Heart right ventricle (tissue), 16 donors: ENCODE data around the gene FAM50B. TPM values are rescaled to one million over a fixed set of nuclear protein-coding genes. Genes with fewer than 3 reads are reported as not detected.

Source experiments
- ATAC-seq, 8 donors: fragments of 200-7000 bp; cut with Tn5 transposase; one replicate each; pipeline ENCODE4 v1.9.1; 2020; ENCODE audit warnings: mild to moderate bottlenecking in 8 of 8, moderate library complexity in 8 of 8, moderate number of reproducible peaks in 1 of 8
- DNase-seq, 2 donors: peaks; one replicate each; pipeline ENCODE4 v3.0.0-alpha.2; 2020
- H3K27ac ChIP-seq, 10 donors: fragments of 200-600 bp; sonication (generic) in 2 of 10; one replicate each; pipeline versions ENCODE4 v1.5.0 to v1.8.0; 2020 to 2022; ENCODE audit warnings: mild to moderate bottlenecking in 3 of 10
- H3K27me3 ChIP-seq, 7 donors: fragments of 200-600 bp; one replicate each; pipeline ENCODE4 v1.8.0; 2021 to 2022; ENCODE audit warnings: mild to moderate bottlenecking in 2 of 7
- H3K36me3 ChIP-seq, 9 donors: fragments of 200-600 bp; sonication (generic) in 1 of 9; one replicate each; pipeline versions ENCODE4 v1.5.0 to v1.8.0; 2020 to 2022; ENCODE audit warnings: mild to moderate bottlenecking in 2 of 9
- H3K4me1 ChIP-seq, 9 donors: fragments of 200-600 bp; sonication (generic) in 1 of 9; one replicate each; pipeline versions ENCODE4 v1.5.0 to v1.8.0; 2020 to 2022; ENCODE audit warnings: mild to moderate bottlenecking in 4 of 9
- H3K4me3 ChIP-seq, 10 donors: fragments of 200-600 bp; sonication (generic) in 2 of 10; one replicate each; pipeline versions ENCODE4 v1.5.0 to v1.8.0; 2020 to 2022; ENCODE audit warnings: mild to moderate bottlenecking in 7 of 10, moderate library complexity in 2 of 10
- H3K9me3 ChIP-seq, 11 donors: fragments of 200-600 bp in 10 of 11; sonication (generic) in 2 of 11; one replicate each; pipeline versions ENCODE4 v1.5.0 to v1.8.0; 2013 to 2022; ENCODE audit warnings: mild to moderate bottlenecking in 2 of 11, control low read depth in 1 of 11, moderate library complexity in 1 of 11
- CTCF ChIP-seq, 9 donors: fragments of 200-600 bp; sonication (generic) in 2 of 9; IDR thresholded peaks; one replicate each; pipeline versions ENCODE4 v1.5.0 to v1.8.0; 2021 to 2022; ENCODE audit warnings: antibody characterized with exemption in 9 of 9, mild to moderate bottlenecking in 5 of 9, moderate library complexity in 1 of 9
- WGBS, 2 donors: extraction: QIAGEN DNeasy Blood & Tissue Kit; methylation state at CpG; one replicate each; pipeline ENCODE4 v1.1.7; 2013; ENCODE audit warnings: inconsistent platforms in 1 of 2; 5-methylcytosine and 5-hydroxymethylcytosine counted together
- intact Hi-C, 10 donors: fragments of 100-400 bp; cut with DNase I; formaldehyde crosslinking; loops; one replicate each; pipeline versions ENCODE4 v1.11.1 to v1.14.2; 2022
- polyA plus RNA-seq, 2 donors: library from polyadenylated mRNA; stranded (reverse); fragments of 200-250 nt; gene quantifications; one replicate each; pipeline ENCODE4 v1.2.3, GENCODE V29; 2013
- total RNA-seq, 10 donors: library from RNA; stranded (reverse); fragmentation: NEBNext Ultra II Directional in 3 of 10; extraction: Animal tissue kit (Norgen Biotek cat#: 25700) in 3 of 10; gene quantifications; one replicate each; pipeline versions ENCODE4 v1.2.1 to v1.2.4, GENCODE V29; 2021 to 2023
- donor health status: Arrhythmogenic right ventricular cardiomyopathy.
- donor health status: ischemic (EF 13 %, LVEDD 7.1; RV severe dilation, severe dysfunction).
- donor health status: healthy with polysubstance abuse.
- donor health status: DM: no; HTN: yes; CAD: no.
- donor health status: DM: no; HTN: no; CAD: no.
- donor health status: ischemic (EF 25% LVEDD 6.9; RV normal size, moderate dysfunction).
- donor health status: ischemic (EF 25% LVEDD 5.7; RV mildly dilated, moderate dysfunction).
- donor health status: healthy.
- donor health status: DM: yes; HTN: yes; CAD: no.
- donor health status: Ischemic cardiomyopathy.
- donor health status: ischemic (EF 35%, LVEDD 5.7; RV mildly dilated, moderate dysfunction).
- donor health status: nonischemic (EF 11% LVEDD 7.7; RV severe dilation, severe dysfunction).
- donor health status: DM: yes; HTN: yes; CAD: no.
- donor health status: PGD.
- donor health status: ischemic (EF 29% LVEDD 5.4; RV normal size, mild dysfunction).
- donor health status: nonischemic (EF 23%, LVEDD 6.1; RV moderate dilation, normal function).

Gene FAM50B
- total and polyA plus RNA-seq, 12 donors, result 5.9 to 31.3 (median 22.4) TPM

- Histone ChIP-seq H3K27me3 (no peaks in the 10 kb centered on the region), H3K9me3 (no peaks in the 10 kb centered on the region), H3K4me1 (peaks cover 0 to 17% (median 6%) of the 10 kb centered on the region in 9 donors), H3K27ac (peak overlapping the region in 8 of 10 donors; percentile 11 to 71 (median 20)), H3K36me3 (no peaks in the 10 kb centered on the region), H3K4me3 (no peak overlapping the region)
- DNase-seq (peak in 1 of 2 donors; percentile 30), ATAC-seq (peak; percentile 23 to 88 (median 65))
- intact Hi-C loops, result no loop called here
- WGBS, 2 donors, result 73 to 74% methylated on average over 5 of the region's 5 CpGs
- TF ChIP-seq CTCF (IDR thresholded peaks at IDR 0.05), result no peak
These were observed 14.0 kb upstream of the FAM50B start for GRCh38 chr6:3835055-3835731.

GRCh38 chr6:3835785-3836184 lies 13.4 kb upstream of the FAM50B start:
- Histone ChIP-seq H3K4me1 (peaks cover 0 to 17% (median 6%) of the 10 kb centered on the region in 9 donors), H3K4me3 (no peak overlapping the region), H3K27ac (peak overlapping the region in 7 of 10 donors; percentile 15 to 71 (median 20)), H3K9me3 (no peaks in the 10 kb centered on the region), H3K27me3 (no peaks in the 10 kb centered on the region), H3K36me3 (no peaks in the 10 kb centered on the region)
- ATAC-seq (no peak), DNase-seq (no peak)
- WGBS, 2 donors, result 86 to 89% methylated on average over 5 of the region's 5 CpGs
- intact Hi-C loops, result no loop called here
- TF ChIP-seq CTCF (IDR thresholded peaks at IDR 0.05), result no peak

GRCh38 chr6:3836566-3836965 lies 12.6 kb upstream of the FAM50B start:
- H3K27me3 ChIP-seq, result no peaks in the 10 kb centered on the region
- WGBS, 2 donors, result 75 to 94% methylated on average over 3 of the region's 3 CpGs
- intact Hi-C loops, result no loop called here
- peaks cover 0 to 22% (median 10%) of the 10 kb centered on the region in 9 donors for H3K4me1 ChIP-seq
- no peaks in the 10 kb centered on the region for H3K36me3 ChIP-seq
- peak overlapping the region in 1 of 10 donors; percentile 71 for H3K27ac ChIP-seq
- ATAC-seq (no peak), DNase-seq (no peak)
- H3K9me3 ChIP-seq, result no peaks in the 10 kb centered on the region
- no peak for TF ChIP-seq CTCF (IDR thresholded peaks at IDR 0.05)
- H3K4me3 ChIP-seq, result no peak overlapping the region

- no peak for ATAC-seq
- Histone ChIP-seq H3K4me3 (no peak overlapping the region), H3K9me3 (no peaks in the 10 kb centered on the region), H3K27me3 (no peaks in the 10 kb centered on the region), H3K4me1 (peaks cover 0 to 21% (median 12%) of the 10 kb centered on the region in 9 donors), H3K27ac (no peak overlapping the region), H3K36me3 (no peaks in the 10 kb centered on the region)
- DNase-seq, result no peak
- WGBS, 2 donors, result 91 to 95% methylated on average over 1 of the region's 1 CpG
- no peak for TF ChIP-seq CTCF (IDR thresholded peaks at IDR 0.05)
- intact Hi-C loops, result no loop called here
These were observed 11.4 kb upstream of the FAM50B start for GRCh38 chr6:3837781-3838180.
